Upper lobe of right lung (tissue), 1 donor: Measurements from ENCODE around the gene SYT9. TPM values are rescaled to one million over a fixed set of nuclear protein-coding genes. Genes with fewer than 3 reads are reported as not detected.
A peak's percentile ranks its signal among the peaks of the same experiment; 100 is the strongest.

Source experiments
- ATAC-seq: fragments of 200-7000 bp; cut with Tn5 transposase; one replicate; pipeline ENCODE4 v1.9.1; 2020; ENCODE audit warnings: mild to moderate bottlenecking, moderate library complexity
- DNase-seq: peaks from one replicate; pipeline ENCODE4 v3.0.0-alpha.2; 2020
- H3K27ac ChIP-seq: fragments of 200-600 bp; one replicate; pipeline ENCODE4 v1.8.0; 2022
- H3K27me3 ChIP-seq: fragments of 200-600 bp; one replicate; pipeline ENCODE4 v1.8.0; 2022; ENCODE audit warnings: mild to moderate bottlenecking
- H3K36me3 ChIP-seq: fragments of 200-600 bp; one replicate; pipeline ENCODE4 v1.8.0; 2022
- H3K4me1 ChIP-seq: fragments of 200-600 bp; one replicate; pipeline ENCODE4 v1.8.0; 2022
- H3K4me3 ChIP-seq: fragments of 200-600 bp; one replicate; pipeline ENCODE4 v1.8.0; 2022; ENCODE audit warnings: mild to moderate bottlenecking
- H3K9me3 ChIP-seq: fragments of 200-600 bp; one replicate; pipeline ENCODE4 v1.8.0; 2022
- intact Hi-C: fragments of 100-400 bp; cut with DNase I; formaldehyde crosslinking; loops from one replicate; pipeline ENCODE4 v1.11.0; 2022
- long read RNA-seq: library from polyadenylated mRNA; unstranded; transcript quantifications from one replicate; pipeline ENCODE4 v2.0.0, GENCODE V29; 2021
- total RNA-seq: library from RNA; stranded (reverse); fragmentation: NEBNext Ultra II Directional; extraction: Animal tissue kit (Norgen Biotek cat#: 25700); gene quantifications from one replicate; pipeline ENCODE4 v1.2.1, GENCODE V29; 2021
- TF ChIP-seq, protein P1 (sequence below): fragments of 200-600 bp; IDR thresholded peaks from one replicate; pipeline ENCODE4 v1.8.0; 2022; ENCODE audit warnings: antibody characterized with exemption
- donor health status: DM: no; HTN: yes; CAD: no; lungs with severe emphysema.

Gene SYT9, protein sequence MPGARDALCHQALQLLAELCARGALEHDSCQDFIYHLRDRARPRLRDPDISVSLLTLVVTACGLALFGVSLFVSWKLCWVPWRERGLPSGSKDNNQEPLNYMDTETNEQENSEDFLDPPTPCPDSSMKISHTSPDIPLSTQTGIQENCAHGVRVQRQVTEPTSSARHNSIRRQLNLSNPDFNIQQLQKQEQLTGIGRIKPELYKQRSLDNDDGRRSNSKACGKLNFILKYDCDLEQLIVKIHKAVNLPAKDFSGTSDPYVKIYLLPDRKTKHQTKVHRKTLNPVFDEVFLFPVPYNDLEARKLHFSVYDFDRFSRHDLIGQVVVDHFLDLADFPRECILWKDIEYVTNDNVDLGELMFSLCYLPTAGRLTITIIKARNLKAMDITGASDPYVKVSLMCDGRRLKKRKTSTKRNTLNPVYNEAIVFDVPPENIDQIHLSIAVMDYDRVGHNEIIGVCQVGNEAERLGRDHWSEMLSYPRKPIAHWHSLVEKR
- total RNA-seq = 0.14 TPM
- long read RNA-seq, partial matches to known transcripts = 0 of 2 reads
- long read RNA-seq, other reads (novel, unspliced or antisense) = 2 of 2 reads

DNA sequence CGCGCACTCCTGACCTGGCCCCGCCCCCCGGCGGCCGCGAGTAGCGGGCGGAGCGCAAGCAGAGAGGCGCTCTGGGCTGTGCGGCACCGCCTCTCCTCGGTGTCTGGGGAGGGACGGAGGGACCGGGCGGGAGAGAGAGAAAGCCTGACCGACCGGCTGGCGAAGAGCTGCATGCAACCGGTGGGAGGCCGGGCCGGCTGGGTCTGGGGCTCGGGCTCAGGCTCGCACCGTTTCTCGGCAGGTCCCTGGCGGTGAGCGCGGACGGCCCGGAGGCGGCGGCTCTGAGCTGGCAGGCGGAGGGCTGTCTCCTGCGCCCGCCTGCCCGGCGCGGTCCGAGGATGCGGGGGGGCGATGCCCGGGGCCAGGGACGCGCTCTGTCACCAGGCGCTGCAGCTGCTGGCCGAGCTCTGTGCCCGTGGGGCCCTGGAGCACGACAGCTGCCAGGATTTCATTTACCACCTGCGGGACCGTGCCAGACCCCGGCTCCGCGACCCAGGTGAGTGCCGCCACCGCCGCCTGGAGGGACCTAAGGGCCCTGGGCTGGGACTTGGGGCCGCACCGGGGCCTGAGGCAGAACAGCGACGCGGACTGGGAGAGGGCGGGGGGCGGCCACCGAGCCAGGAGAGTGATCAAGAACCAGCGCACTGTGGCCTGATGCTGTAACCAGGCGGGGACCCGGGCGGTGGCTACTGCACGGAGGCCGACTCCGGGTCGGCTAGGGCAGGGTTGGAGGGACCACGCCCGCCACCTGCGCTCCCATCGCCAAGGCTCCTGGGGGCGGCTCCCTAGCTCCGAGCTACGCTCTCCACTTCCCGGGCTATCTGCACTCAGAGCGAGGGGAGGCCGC, at the start of gene SYT9:
TSS of gene SYT9 (plus strand) at position 69 of the 847 bp plus-strand sequence. CDS start at position 352, 283 bp downstream.
- ATAC-seq = peak; percentile 92
- intact Hi-C loops = no loop called here
- DNase-seq = peak; percentile 79
- H3K27ac ChIP-seq = no peak within 1 kb of the TSS
- TF ChIP-seq, protein P1, sequence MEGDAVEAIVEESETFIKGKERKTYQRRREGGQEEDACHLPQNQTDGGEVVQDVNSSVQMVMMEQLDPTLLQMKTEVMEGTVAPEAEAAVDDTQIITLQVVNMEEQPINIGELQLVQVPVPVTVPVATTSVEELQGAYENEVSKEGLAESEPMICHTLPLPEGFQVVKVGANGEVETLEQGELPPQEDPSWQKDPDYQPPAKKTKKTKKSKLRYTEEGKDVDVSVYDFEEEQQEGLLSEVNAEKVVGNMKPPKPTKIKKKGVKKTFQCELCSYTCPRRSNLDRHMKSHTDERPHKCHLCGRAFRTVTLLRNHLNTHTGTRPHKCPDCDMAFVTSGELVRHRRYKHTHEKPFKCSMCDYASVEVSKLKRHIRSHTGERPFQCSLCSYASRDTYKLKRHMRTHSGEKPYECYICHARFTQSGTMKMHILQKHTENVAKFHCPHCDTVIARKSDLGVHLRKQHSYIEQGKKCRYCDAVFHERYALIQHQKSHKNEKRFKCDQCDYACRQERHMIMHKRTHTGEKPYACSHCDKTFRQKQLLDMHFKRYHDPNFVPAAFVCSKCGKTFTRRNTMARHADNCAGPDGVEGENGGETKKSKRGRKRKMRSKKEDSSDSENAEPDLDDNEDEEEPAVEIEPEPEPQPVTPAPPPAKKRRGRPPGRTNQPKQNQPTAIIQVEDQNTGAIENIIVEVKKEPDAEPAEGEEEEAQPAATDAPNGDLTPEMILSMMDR = no peak
- H3K36me3 ChIP-seq = no peaks in the 10 kb centered on the region
- H3K4me1 ChIP-seq = peaks cover 7% of the 10 kb centered on the region
- H3K27me3 ChIP-seq = peaks cover 46% of the 10 kb centered on the region
- no peaks in the 10 kb centered on the region for H3K9me3 ChIP-seq
- H3K4me3 ChIP-seq = peak within 1 kb of the TSS; percentile 50

DNA sequence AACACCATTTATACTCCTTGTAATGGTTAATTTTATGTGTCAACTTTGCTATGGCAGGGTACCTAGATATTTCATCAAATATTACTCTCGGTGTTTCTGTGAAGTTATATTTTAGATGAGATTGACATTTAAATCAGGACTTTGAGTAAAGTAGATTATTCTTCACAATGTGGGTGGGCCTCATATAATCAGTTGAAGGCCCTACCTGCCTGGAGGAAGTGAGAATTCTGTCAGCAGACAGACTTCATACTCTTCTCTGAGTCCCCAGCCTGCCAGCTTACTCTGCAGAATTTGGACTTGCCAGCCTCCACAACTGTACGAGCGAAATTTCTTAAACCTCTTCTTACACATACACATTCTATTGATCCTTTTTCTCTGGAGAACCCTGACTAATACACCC, 49.3 kb upstream of the SYT9 start:
- DNase-seq (no peak), ATAC-seq (no peak)
- Histone ChIP-seq H3K9me3 (no peaks in the 10 kb centered on the region), H3K36me3 (no peaks in the 10 kb centered on the region), H3K4me1 (no peaks in the 10 kb centered on the region), H3K27me3 (no peaks in the 10 kb centered on the region), H3K27ac (no peak overlapping the region), H3K4me3 (no peak overlapping the region)
- intact Hi-C loops = no loop called here
- TF ChIP-seq, protein P1 = no peak

DNA sequence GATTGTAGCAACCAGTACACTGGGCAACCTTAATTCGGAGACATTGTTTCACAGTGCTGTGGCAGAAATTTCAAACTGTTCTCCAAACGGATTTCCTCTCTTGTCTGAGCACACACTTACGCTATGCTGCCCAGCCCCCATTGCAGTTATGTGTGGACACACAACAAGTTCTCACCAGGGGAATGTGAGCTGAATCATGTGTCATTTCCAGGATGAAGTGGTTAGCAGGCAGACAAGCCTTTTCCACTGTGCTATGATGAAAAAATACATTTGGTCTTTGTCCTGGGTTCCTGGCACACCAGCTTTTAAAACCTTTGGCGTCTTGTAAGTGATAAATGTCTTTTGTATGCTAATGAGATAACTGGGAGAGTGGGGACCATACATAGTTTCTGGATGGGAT, 46.9 kb upstream of the SYT9 start:
- no peak for DNase-seq
- TF ChIP-seq, protein P1 = no peak
- no peak overlapping the region for H3K27ac ChIP-seq
- H3K36me3 ChIP-seq = no peaks in the 10 kb centered on the region
- no peak overlapping the region for H3K4me3 ChIP-seq
- intact Hi-C loops = no loop called here
- no peaks in the 10 kb centered on the region for H3K27me3 ChIP-seq
- H3K9me3 ChIP-seq = no peaks in the 10 kb centered on the region
- no peak for ATAC-seq
- no peaks in the 10 kb centered on the region for H3K4me1 ChIP-seq

DNA sequence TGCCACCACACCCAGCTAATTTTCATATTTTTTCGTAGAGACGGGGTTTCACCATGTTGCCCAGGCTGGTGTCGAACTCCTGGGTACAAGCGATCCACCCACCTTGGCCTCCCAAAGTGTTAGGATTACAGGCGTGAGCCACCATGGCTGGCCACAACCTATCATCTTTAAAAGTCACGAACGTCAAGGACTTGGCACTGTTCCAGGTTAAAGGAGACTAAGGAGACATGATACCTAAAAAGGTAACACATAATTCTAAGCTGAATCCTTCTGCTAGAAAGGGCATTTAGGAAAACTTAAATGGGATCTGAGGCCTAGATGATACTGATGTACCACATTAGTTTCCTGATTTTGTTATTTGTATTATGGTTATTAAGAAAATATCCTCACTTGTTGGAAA, 43.3 kb upstream of the SYT9 start:
- H3K27me3 ChIP-seq = no peaks in the 10 kb centered on the region
- DNase-seq (no peak), ATAC-seq (no peak)
- intact Hi-C loops = no loop called here
- no peaks in the 10 kb centered on the region for H3K9me3 ChIP-seq
- no peaks in the 10 kb centered on the region for H3K4me1 ChIP-seq
- H3K36me3 ChIP-seq = no peaks in the 10 kb centered on the region
- H3K4me3 ChIP-seq = no peak overlapping the region
- H3K27ac ChIP-seq = no peak overlapping the region
- TF ChIP-seq, protein P1 = no peak

DNA sequence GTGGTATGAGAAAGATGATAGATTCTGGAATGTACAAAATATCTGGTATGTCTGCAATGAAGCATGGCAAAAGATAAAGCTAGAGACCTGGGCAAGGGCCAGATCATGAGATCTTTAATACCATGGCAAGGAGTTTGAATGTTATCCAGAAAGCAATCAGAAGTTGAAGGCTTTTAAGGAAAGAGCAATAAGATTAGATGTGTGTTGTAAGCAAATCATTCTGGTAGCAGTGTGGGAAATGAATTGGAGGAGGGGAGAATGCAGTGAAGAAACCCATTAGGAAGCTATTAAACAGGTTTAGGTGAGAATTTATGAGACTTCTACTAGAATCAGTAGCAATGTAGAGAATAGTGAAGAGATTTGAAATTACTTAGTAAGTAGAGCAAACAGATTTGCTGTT, 32.2 kb upstream of the SYT9 start:
- no peaks in the 10 kb centered on the region for H3K4me1 ChIP-seq
- ATAC-seq (no peak), DNase-seq (no peak)
- intact Hi-C loops = no loop called here
- no peak overlapping the region for H3K27ac ChIP-seq
- H3K4me3 ChIP-seq = no peak overlapping the region
- TF ChIP-seq, protein P1 = no peak
- no peaks in the 10 kb centered on the region for H3K36me3 ChIP-seq
- H3K27me3 ChIP-seq = no peaks in the 10 kb centered on the region
- no peaks in the 10 kb centered on the region for H3K9me3 ChIP-seq
